H1 (cell line): Measurements from ENCODE around the gene PRDM5. TPM values are rescaled to one million over a fixed set of nuclear protein-coding genes. Genes with fewer than 3 reads are reported as not detected.

Source experiments
- ASH2L ChIP-seq: fragments of 200-600, 300-600 bp; sonication (generic); IDR thresholded peaks from one replicate; pipeline ENCODE4 v1.7.1; 2017; ENCODE audit warnings: low read length
- BRCA1 ChIP-seq: IDR thresholded peaks from 2 replicates; pipeline ENCODE4 v1.6.1; 2012; ENCODE audit warnings: low read depth, low read length, improper control_type of control experiment
- EGR1 ChIP-seq: IDR thresholded peaks from 2 replicates; pipeline ENCODE4 v1.6.1; 2011; ENCODE audit warnings: low read depth, low read length, borderline replicate concordance
- JUN ChIP-seq: IDR thresholded peaks from 2 replicates; pipeline ENCODE4 v1.6.1; 2011; ENCODE audit warnings: low read depth, mild to moderate bottlenecking, improper control_type of control experiment, low read length
- KDM1A ChIP-seq: fragments of 200-600, 300-600 bp; sonication (generic); IDR thresholded peaks from 2 replicates; pipeline ENCODE4 v1.7.1; 2016; ENCODE audit warnings: mild to moderate bottlenecking, low read length, borderline replicate concordance
- KDM4A ChIP-seq: IDR thresholded peaks from one replicate; pipeline ENCODE4 v1.7.1; 2012; ENCODE audit warnings: low read depth, mild to moderate bottlenecking, moderate library complexity, low read length, inconsistent platforms; ENCODE audit not compliant: severe bottlenecking
- KDM5A ChIP-seq: fragments of 200-600 bp; IDR thresholded peaks from 2 replicates; pipeline ENCODE4 v1.7.1; 2012; ENCODE audit warnings: mild to moderate bottlenecking, low read length, inconsistent platforms, mixed read lengths
- POLR2A ChIP-seq, 2 experiments: IDR thresholded peaks; 1 replicate in 1 of 2; 2 replicates in 1 of 2; pipeline ENCODE4 v1.6.1; 2011; ENCODE audit warnings: low read depth in 2 of 2, low read length in 2 of 2, mild to moderate bottlenecking in 2 of 2; ENCODE audit errors: control extremely low read depth in 1 of 2
- POLR2AphosphoS5 ChIP-seq: IDR thresholded peaks from 2 replicates; pipeline ENCODE4 v1.6.1; 2011; ENCODE audit warnings: low read depth, low read length
- RAD21 ChIP-seq, 2 experiments: IDR thresholded peaks in 1 of 2; conservative IDR thresholded peaks in 1 of 2; 2 replicates each; pipeline ENCODE4 v1.6.1; 2011; ENCODE audit warnings: low read depth in 2 of 2, low read length in 2 of 2, improper control_type of control experiment in 1 of 2, inconsistent platforms in 1 of 2, mild to moderate bottlenecking in 1 of 2, moderate library complexity in 1 of 2
- SIRT6 ChIP-seq: IDR thresholded peaks from one replicate; pipeline ENCODE4 v1.7.1; 2012; ENCODE audit warnings: low read length, inconsistent platforms
- SIX5 ChIP-seq: IDR thresholded peaks from 2 replicates; pipeline ENCODE4 v1.6.1; 2011; ENCODE audit warnings: mild to moderate bottlenecking, low read depth, low read length
- TAF1 ChIP-seq: IDR thresholded peaks from 2 replicates; pipeline ENCODE4 v1.6.1; 2011; ENCODE audit warnings: mild to moderate bottlenecking, low read depth, low read length
- TAF7 ChIP-seq: optimal IDR thresholded peaks from 2 replicates; pipeline ENCODE3; 2011; ENCODE audit warnings: low read depth, mild to moderate bottlenecking, inconsistent platforms, low read length, moderate library complexity, borderline replicate concordance
- TBP ChIP-seq: IDR thresholded peaks from 2 replicates; pipeline ENCODE4 v1.6.1; 2011; ENCODE audit warnings: low read depth, low read length, improper control_type of control experiment
- polyA plus RNA-seq, 7 experiments: library from polyadenylated mRNA; depleted of rRNA in 3 of 7; stranded (reverse) in 5 of 7; unstranded in 2 of 7; fragments of >200 nt in 5 of 7; fragments of 200-250 nt in 2 of 7; gene quantifications; 1 replicate in 5 of 7; 2 replicates in 1 of 7; 4 replicates in 1 of 7; pipeline versions ENCODE4 v1.2.1 to v1.2.3, GENCODE V29; 2011 to 2013; ENCODE audit warnings: missing spikeins in 2 of 7, mixed read lengths in 2 of 7
- total RNA-seq: library from RNA; stranded (reverse); fragmentation: NEBNext Ultra II Directional; extraction: Animal tissue kit (Norgen Biotek cat#: 25700); gene quantifications from 2 replicates; pipeline ENCODE4 v1.2.1, GENCODE V29; 2021
- TF ChIP-seq, protein P1 (sequence below), 3 experiments: IDR thresholded peaks; 1 replicate in 2 of 3; 2 replicates in 1 of 3; pipeline versions ENCODE4 v1.5.1 to v1.6.1; 2011; ENCODE audit warnings: low read length in 3 of 3, mild to moderate bottlenecking in 3 of 3, inconsistent platforms in 2 of 3, low read depth in 1 of 3, moderate library complexity in 1 of 3; ENCODE audit not compliant: insufficient read depth in 1 of 3; ENCODE audit errors: control extremely low read depth in 1 of 3
- TF ChIP-seq, protein P2 (sequence below): IDR thresholded peaks from 2 replicates; pipeline ENCODE4 v1.6.1; 2012; ENCODE audit warnings: inconsistent platforms
- TF ChIP-seq, protein P3 (sequence below): IDR thresholded peaks from 2 replicates; pipeline ENCODE4 v1.6.1; 2012; ENCODE audit warnings: low read length, inconsistent platforms
- TF ChIP-seq, protein P4 (sequence below): IDR thresholded peaks from 2 replicates; pipeline ENCODE4 v1.6.1; 2012; ENCODE audit warnings: inconsistent platforms

The PRDM5 gene
- total and polyA plus RNA-seq, 2 of the 8 experiments (the other 6 are each of a cell fraction or from before 2014, with no cell fraction given): 8.2 to 23.4 TPM

DNA sequence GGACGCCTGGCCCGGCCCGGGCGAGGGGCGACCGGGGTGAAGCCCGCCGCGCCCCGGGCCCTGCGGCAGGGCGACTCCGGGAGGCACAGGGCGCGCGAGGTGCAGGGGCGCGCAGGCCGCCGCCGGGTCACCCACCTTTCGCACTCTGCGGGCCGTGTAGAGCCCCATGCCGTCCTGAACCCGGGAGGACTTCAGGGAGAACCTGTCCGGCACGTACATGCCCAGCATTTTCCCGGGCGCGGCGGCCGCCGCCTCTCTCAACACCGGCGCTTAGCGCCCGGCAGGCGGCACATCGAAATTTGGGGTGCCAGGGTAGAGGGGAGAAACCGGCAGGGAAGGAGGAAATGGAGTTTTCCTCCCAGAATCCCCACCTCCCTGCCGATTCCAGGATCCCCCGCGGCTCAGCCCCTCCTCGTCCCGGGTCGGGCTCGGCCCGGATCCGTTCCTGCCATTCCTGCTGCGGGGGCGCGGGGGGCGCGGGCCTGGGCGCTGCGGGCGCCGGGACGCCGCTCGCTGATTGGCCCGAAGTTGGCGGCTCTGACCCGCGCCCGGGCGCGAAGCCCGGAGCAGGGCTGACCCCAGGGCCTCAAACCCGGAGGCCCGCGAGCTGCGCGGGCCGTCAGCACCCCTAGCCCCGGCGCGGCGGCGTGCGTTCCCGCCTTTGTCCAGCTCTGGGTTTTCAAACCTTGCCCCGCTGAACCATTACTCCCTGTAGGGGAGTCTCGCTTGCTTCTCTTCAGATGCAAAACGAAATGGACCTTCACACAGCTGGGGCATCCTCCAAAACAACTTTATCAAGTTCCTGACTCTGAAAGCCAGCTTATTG lies at the start of gene PRDM5 (continued):
- TF ChIP-seq, protein P1, sequence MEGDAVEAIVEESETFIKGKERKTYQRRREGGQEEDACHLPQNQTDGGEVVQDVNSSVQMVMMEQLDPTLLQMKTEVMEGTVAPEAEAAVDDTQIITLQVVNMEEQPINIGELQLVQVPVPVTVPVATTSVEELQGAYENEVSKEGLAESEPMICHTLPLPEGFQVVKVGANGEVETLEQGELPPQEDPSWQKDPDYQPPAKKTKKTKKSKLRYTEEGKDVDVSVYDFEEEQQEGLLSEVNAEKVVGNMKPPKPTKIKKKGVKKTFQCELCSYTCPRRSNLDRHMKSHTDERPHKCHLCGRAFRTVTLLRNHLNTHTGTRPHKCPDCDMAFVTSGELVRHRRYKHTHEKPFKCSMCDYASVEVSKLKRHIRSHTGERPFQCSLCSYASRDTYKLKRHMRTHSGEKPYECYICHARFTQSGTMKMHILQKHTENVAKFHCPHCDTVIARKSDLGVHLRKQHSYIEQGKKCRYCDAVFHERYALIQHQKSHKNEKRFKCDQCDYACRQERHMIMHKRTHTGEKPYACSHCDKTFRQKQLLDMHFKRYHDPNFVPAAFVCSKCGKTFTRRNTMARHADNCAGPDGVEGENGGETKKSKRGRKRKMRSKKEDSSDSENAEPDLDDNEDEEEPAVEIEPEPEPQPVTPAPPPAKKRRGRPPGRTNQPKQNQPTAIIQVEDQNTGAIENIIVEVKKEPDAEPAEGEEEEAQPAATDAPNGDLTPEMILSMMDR (IDR thresholded peaks at IDR 0.05; ENCODE audit: control extremely low read depth in 1 of 3, insufficient read depth in 1 of 3, low read depth in 1 of 3, low read length in 3 of 3): peak in 2 of 3 experiments; percentile 8 to 10; a peak in 3 of 4 replicates
- TF ChIP-seq KDM5A: no peak
- no peak for TF ChIP-seq SIRT6
- no peak for TF ChIP-seq JUN
- TF ChIP-seq ASH2L: peak; percentile 63
- peak; percentile 78; the same call in 1 of the 2 replicates for TF ChIP-seq TBP
- TF ChIP-seq SIX5: no peak
- peak in 1 of 2 experiments; percentile 6; a peak in 2 of 4 replicates for TF ChIP-seq RAD21 (IDR thresholded peaks at IDR 0.05 in 1 of 2, conservative IDR thresholded peaks at IDR 0.05 in 1 of 2; ENCODE audit: low read depth in 2 of 2, low read length in 2 of 2)
- TF ChIP-seq, protein P2, sequence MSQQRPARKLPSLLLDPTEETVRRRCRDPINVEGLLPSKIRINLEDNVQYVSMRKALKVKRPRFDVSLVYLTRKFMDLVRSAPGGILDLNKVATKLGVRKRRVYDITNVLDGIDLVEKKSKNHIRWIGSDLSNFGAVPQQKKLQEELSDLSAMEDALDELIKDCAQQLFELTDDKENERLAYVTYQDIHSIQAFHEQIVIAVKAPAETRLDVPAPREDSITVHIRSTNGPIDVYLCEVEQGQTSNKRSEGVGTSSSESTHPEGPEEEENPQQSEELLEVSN: peak; percentile 88
- peak; percentile 56 to 79 for TF ChIP-seq POLR2A (IDR thresholded peaks at IDR 0.05; ENCODE audit: control extremely low read depth in 1 of 2, low read depth in 2 of 2, low read length in 2 of 2)
- TF ChIP-seq KDM1A: peak; percentile 66; the same call in 1 of the 2 replicates
- TF ChIP-seq, protein P3, sequence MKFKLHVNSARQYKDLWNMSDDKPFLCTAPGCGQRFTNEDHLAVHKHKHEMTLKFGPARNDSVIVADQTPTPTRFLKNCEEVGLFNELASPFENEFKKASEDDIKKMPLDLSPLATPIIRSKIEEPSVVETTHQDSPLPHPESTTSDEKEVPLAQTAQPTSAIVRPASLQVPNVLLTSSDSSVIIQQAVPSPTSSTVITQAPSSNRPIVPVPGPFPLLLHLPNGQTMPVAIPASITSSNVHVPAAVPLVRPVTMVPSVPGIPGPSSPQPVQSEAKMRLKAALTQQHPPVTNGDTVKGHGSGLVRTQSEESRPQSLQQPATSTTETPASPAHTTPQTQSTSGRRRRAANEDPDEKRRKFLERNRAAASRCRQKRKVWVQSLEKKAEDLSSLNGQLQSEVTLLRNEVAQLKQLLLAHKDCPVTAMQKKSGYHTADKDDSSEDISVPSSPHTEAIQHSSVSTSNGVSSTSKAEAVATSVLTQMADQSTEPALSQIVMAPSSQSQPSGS: no peak; the same call in 1 of the 2 replicates
- peak; percentile 87; the same call in 1 of the 2 replicates for TF ChIP-seq EGR1
- TF ChIP-seq BRCA1: no peak
- peak; percentile 73 for TF ChIP-seq KDM4A
- TF ChIP-seq, protein P4, sequence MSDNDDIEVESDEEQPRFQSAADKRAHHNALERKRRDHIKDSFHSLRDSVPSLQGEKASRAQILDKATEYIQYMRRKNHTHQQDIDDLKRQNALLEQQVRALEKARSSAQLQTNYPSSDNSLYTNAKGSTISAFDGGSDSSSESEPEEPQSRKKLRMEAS: peak; percentile 64; the same call in 1 of the 2 replicates
- TF ChIP-seq TAF1: peak; percentile 83
- TF ChIP-seq TAF7: no peak
- TF ChIP-seq POLR2AphosphoS5: peak; percentile 15; the same call in 1 of the 2 replicates
